Gastroesophageal sphincter (tissue), 4 donors: ENCODE results near the gene CYP4F11. TPM values are rescaled to one million over a fixed set of nuclear protein-coding genes. Genes with fewer than 3 reads are reported as not detected.
"Not testable (repeated sequence)": the region's sequence is repeated elsewhere in the genome, so short reads cannot be mapped to it uniquely, and the experiment has no call there.

Experiments used
- ATAC-seq: fragments of 150-250 bp; one replicate; pipeline ENCODE4 v1.9.1; 2016; ENCODE audit warnings: mild to moderate bottlenecking, moderate library complexity
- H3K27ac ChIP-seq, 4 donors: fragments of 200-600 bp; sonication (generic) in 3 of 4; 1 replicate in 3 of 4; 2 replicates in 1 of 4; pipeline ENCODE4 v1.5.1; 2016 to 2019
- H3K27me3 ChIP-seq: fragments of 200-600 bp; sonication (generic); one replicate; pipeline ENCODE4 v1.5.1; 2019
- H3K36me3 ChIP-seq, 2 donors: fragments of 200-600 bp; sonication (generic); one replicate each; pipeline ENCODE4 v1.5.1; 2019; ENCODE audit warnings: control low read depth in 1 of 2
- H3K4me1 ChIP-seq, 3 donors: fragments of 200-600 bp; sonication (generic); 1 replicate in 2 of 3; 2 replicates in 1 of 3; pipeline ENCODE4 v1.5.1; 2016 to 2019; ENCODE audit warnings: control low read depth in 2 of 3
- H3K4me3 ChIP-seq, 2 donors: fragments of 200-600 bp; sonication (generic); one replicate each; pipeline ENCODE4 v1.5.1; 2019; ENCODE audit warnings: mild to moderate bottlenecking in 1 of 2, moderate library complexity in 1 of 2
- H3K9me3 ChIP-seq, 3 donors: fragments of 200-600 bp; sonication (generic); one replicate each; pipeline ENCODE4 v1.5.1; 2017 to 2019; ENCODE audit warnings: control low read depth in 2 of 3
- CTCF ChIP-seq, 4 experiments: fragments of 200-600 bp in 2 of 4; fragments of 450-650 bp in 2 of 4; sonication (generic) in 1 of 4; IDR thresholded peaks; one replicate each; pipeline ENCODE4 v1.5.1; 2017 to 2019; ENCODE audit warnings: antibody characterized with exemption in 4 of 4, mild to moderate bottlenecking in 2 of 4, moderate library complexity in 2 of 4
- EP300 ChIP-seq: sonication (generic); formaldehyde crosslinking; IDR thresholded peaks from one replicate; pipeline ENCODE4 v1.6.1; 2017; ENCODE audit warnings: antibody characterized with exemption, mild to moderate bottlenecking
- POLR2A ChIP-seq, 2 donors: fragments of 450-650 bp; IDR thresholded peaks; one replicate each; pipeline ENCODE4 v1.6.1; 2017; ENCODE audit warnings: antibody characterized with exemption in 2 of 2, mild to moderate bottlenecking in 2 of 2, moderate library complexity in 1 of 2
- POLR2AphosphoS5 ChIP-seq: sonication (generic); formaldehyde crosslinking; IDR thresholded peaks from one replicate; pipeline ENCODE4 v1.6.1; 2017; ENCODE audit warnings: antibody characterized with exemption
- WGBS, 2 donors: methylation state at CpG; one replicate each; pipeline ENCODE4 v1.1.5; 2018; ENCODE audit warnings: low coverage in 1 of 2; 5-methylcytosine and 5-hydroxymethylcytosine counted together
- total RNA-seq, 4 donors: library from RNA; depleted of rRNA; stranded (reverse); fragments of >200 nt; gene quantifications; one replicate each; pipeline ENCODE4 v1.1.0, GENCODE V29; 2016

Gene CYP4F11
- total RNA-seq, 4 donors from 2014 or later: 2.3 TPM; not detected in 2

DNA sequence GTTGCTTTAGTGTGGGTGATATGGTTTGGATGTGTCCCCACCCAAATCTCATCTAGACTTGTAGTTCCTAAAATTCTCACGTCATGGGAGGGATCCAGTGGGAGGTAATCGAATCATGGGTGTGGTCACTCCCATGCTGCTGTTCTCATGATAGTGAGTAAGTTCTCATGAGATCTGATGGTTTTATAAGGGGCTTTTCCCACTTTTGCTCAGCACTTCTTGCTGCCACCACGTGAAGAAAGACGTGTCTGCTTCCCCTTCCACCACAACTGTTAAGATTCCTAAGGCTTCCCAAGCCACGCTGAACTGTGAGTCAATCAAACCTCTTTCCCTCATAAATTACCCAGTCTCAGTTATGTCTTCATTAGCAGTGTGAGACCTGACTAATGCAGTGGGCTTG is 40.5 kb upstream of the CYP4F11 start:
- no peak for ATAC-seq
- Histone ChIP-seq H3K4me1 (no peaks in the 10 kb centered on the region), H3K27ac (no peak overlapping the region), H3K4me3 (no peak overlapping the region), H3K36me3 (no peaks in the 10 kb centered on the region), H3K27me3 (peaks cover 36% of the 10 kb centered on the region), H3K9me3 (no peaks in the 10 kb centered on the region)
- TF ChIP-seq POLR2AphosphoS5: no peak
- no peak for TF ChIP-seq CTCF (IDR thresholded peaks at IDR 0.05)
- no peak for TF ChIP-seq EP300
- TF ChIP-seq POLR2A (IDR thresholded peaks at IDR 0.05): no peak
- WGBS, 2 donors: 14 to 61% methylated on average over 2 to 5 of the region's 5 CpGs

GRCh38 chr19:15972043-15972442 is 37.7 kb upstream of the CYP4F11 start:
- not testable (repeated sequence) for H3K4me3 ChIP-seq, ATAC-seq, H3K9me3 ChIP-seq, H3K36me3 ChIP-seq, H3K4me1 ChIP-seq, H3K27ac ChIP-seq
- peaks cover 30% of the 10 kb centered on the region for H3K27me3 ChIP-seq

- Histone ChIP-seq H3K4me1 (no peaks in the 10 kb centered on the region), H3K27me3 (peaks cover 24% of the 10 kb centered on the region), H3K9me3 (no peaks in the 10 kb centered on the region), H3K36me3 (no peaks in the 10 kb centered on the region), H3K27ac (no peak overlapping the region), H3K4me3 (no peak overlapping the region)
- TF ChIP-seq EP300 (no peak), POLR2AphosphoS5 (no peak), POLR2A (IDR thresholded peaks at IDR 0.05) (no peak)
- WGBS, 2 donors: 42 to 83% methylated on average over 3 to 5 of the region's 5 CpGs
- ATAC-seq: no peak
Observed at GRCh38 chr19:15971224-15971780, 37.0 kb upstream of the CYP4F11 start.

GRCh38 chr19:15964231-15964630 is 29.9 kb upstream of the CYP4F11 start:
- peaks cover 0 to 17% (median 0%) of the 10 kb centered on the region in 3 donors for H3K9me3 ChIP-seq
- no peak overlapping the region for H3K27ac ChIP-seq
- H3K36me3 ChIP-seq: no peaks in the 10 kb centered on the region
- WGBS, 2 donors: 33 to 40% methylated on average over 1 of the region's 2 CpGs
- H3K4me3 ChIP-seq: no peak overlapping the region
- H3K27me3 ChIP-seq: peaks cover 64% of the 10 kb centered on the region
- no peak for ATAC-seq
- no peaks in the 10 kb centered on the region for H3K4me1 ChIP-seq
- no peak for TF ChIP-seq POLR2AphosphoS5
- no peak for TF ChIP-seq EP300
- TF ChIP-seq POLR2A (IDR thresholded peaks at IDR 0.05): no peak
- no peak for TF ChIP-seq CTCF (IDR thresholded peaks at IDR 0.05)

DNA sequence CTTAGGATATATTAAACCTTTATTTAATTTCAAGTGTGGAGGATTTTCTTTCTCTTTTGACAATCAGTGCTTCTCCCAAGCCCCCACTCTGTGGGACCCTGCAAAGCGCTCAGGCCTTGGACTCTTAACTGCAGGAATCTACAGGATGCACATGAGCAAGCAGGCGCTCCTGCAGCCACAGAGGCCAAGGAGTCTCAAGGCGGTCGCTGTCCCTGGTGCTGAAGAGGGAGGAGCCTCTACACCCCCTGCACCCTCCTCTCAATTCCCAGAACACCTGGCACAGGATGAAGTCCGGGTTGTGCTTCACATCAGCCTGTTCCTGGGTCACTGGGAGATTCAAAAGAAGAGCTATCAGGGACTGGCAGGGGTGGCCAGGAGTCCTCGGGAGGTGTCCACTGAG is 28.0 kb upstream of the CYP4F11 start:
- 40 to 71% methylated on average over 1 to 3 of the region's 6 CpGs for whole genome bisulfite sequencing, 2 donors
- H3K9me3 ChIP-seq: peaks cover 0 to 17% (median 0%) of the 10 kb centered on the region in 3 donors
- H3K4me3 ChIP-seq: no peak overlapping the region
- ATAC-seq: no peak
- peaks cover 66% of the 10 kb centered on the region for H3K27me3 ChIP-seq
- H3K4me1 ChIP-seq: no peaks in the 10 kb centered on the region
- no peak overlapping the region for H3K27ac ChIP-seq
- no peaks in the 10 kb centered on the region for H3K36me3 ChIP-seq
- TF ChIP-seq CTCF (IDR thresholded peaks at IDR 0.05) (no peak), POLR2AphosphoS5 (no peak), POLR2A (IDR thresholded peaks at IDR 0.05) (no peak), EP300 (no peak)

DNA sequence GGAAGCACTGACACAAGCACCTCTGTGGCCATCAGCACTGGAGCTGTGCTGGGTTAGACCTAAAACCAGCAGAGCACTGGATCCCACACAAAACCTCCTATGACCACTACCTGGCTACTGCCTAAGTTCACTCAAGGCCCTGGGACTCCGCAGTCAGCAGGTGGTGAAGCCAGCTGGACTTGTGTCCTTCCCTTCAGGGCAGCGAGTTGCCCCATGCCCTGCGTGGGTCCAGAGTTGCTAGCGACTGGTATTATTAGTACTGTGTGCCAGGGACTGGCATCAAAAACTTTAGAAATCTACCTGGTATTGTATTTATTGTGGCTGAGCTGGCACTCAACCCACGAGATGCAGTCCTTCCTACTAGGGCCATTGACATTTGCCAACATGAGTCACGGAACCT is 20.5 kb upstream of the CYP4F11 start:
- Histone ChIP-seq H3K27ac (no peak overlapping the region), H3K4me3 (no peak overlapping the region), H3K27me3 (peaks cover 58% of the 10 kb centered on the region), H3K36me3 (no peaks in the 10 kb centered on the region), H3K9me3 (no peaks in the 10 kb centered on the region), H3K4me1 (no peaks in the 10 kb centered on the region)
- TF ChIP-seq POLR2AphosphoS5 (no peak), POLR2A (IDR thresholded peaks at IDR 0.05) (no peak), CTCF (IDR thresholded peaks at IDR 0.05) (no peak), EP300 (no peak)
- 50 to 84% methylated on average over 1 to 6 of the region's 6 CpGs for WGBS, 2 donors
- ATAC-seq: no peak
